Body of pancreas (tissue), 4 donors: ENCODE measurements around the gene GPC4.

Source experiments
- POLR2A ChIP-seq, 3 donors: fragments of 450-650 bp; IDR thresholded peaks; one replicate each; pipeline ENCODE4 v1.6.1; 2016; ENCODE audit warnings: antibody characterized with exemption in 3 of 3, mild to moderate bottlenecking in 2 of 3
- TF ChIP-seq, protein P1 (sequence below), 7 experiments: fragments of 450-650 bp in 4 of 7; fragments of 200-600 bp in 3 of 7; sonication (generic) in 3 of 7; IDR thresholded peaks; one replicate each; pipeline ENCODE4 v1.5.1; 2016 to 2019; ENCODE audit warnings: antibody characterized with exemption in 7 of 7

GRCh38 chrX:133384454-133384853, 30.8 kb downstream of the GPC4 start:
- TF ChIP-seq POLR2A (IDR thresholded peaks at IDR 0.05) = no peak
- TF ChIP-seq, protein P1, sequence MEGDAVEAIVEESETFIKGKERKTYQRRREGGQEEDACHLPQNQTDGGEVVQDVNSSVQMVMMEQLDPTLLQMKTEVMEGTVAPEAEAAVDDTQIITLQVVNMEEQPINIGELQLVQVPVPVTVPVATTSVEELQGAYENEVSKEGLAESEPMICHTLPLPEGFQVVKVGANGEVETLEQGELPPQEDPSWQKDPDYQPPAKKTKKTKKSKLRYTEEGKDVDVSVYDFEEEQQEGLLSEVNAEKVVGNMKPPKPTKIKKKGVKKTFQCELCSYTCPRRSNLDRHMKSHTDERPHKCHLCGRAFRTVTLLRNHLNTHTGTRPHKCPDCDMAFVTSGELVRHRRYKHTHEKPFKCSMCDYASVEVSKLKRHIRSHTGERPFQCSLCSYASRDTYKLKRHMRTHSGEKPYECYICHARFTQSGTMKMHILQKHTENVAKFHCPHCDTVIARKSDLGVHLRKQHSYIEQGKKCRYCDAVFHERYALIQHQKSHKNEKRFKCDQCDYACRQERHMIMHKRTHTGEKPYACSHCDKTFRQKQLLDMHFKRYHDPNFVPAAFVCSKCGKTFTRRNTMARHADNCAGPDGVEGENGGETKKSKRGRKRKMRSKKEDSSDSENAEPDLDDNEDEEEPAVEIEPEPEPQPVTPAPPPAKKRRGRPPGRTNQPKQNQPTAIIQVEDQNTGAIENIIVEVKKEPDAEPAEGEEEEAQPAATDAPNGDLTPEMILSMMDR (IDR thresholded peaks at IDR 0.05) = no peak
